LoVo (cell line): ENCODE measurements around the gene PRKCE.

ENCODE experiments used
- DNase-seq: peaks from one replicate; pipeline ENCODE4 v3.0.0-alpha.2; 2016; ENCODE audit warnings: low spot score

The PRKCE gene

GRCh38 chr2:45728458-45728942, 77.0 kb downstream of the PRKCE start:
- DNase-seq: no peak

GRCh38 chr2:45729753-45730512, 78.5 kb downstream of the PRKCE start:
- no peak for DNase-seq

- DNase-seq: no peak
These were observed 79.7 kb downstream of the PRKCE start for GRCh38 chr2:45731141-45731540.

- DNase-seq: no peak
These were observed 81.0 kb downstream of the PRKCE start for GRCh38 chr2:45732436-45732835.

- no peak for DNase-seq
These were observed 81.5 kb downstream of the PRKCE start for GRCh38 chr2:45732946-45733345.

GRCh38 chr2:45734336-45734735, 82.9 kb downstream of the PRKCE start:
- no peak for DNase-seq

- DNase-seq: no peak
These were observed 83.5 kb downstream of the PRKCE start for GRCh38 chr2:45734952-45735351.

GRCh38 chr2:45736757-45737704, 85.6 kb downstream of the PRKCE start:
- DNase-seq: no peak

- no peak for DNase-seq
These were observed 88.5 kb downstream of the PRKCE start for GRCh38 chr2:45739796-45740485.

- no peak for DNase-seq
These were observed 89.8 kb downstream of the PRKCE start for GRCh38 chr2:45741161-45741850.

GRCh38 chr2:45743531-45744396, 92.3 kb downstream of the PRKCE start:
- DNase-seq: no peak

- DNase-seq: no peak
These were observed 93.8 kb downstream of the PRKCE start for GRCh38 chr2:45745231-45745630.

GRCh38 chr2:45746888-45747287, 95.4 kb downstream of the PRKCE start:
- no peak for DNase-seq

GRCh38 chr2:45747363-45747762, 95.9 kb downstream of the PRKCE start:
- no peak for DNase-seq

GRCh38 chr2:45748239-45748638, 96.8 kb downstream of the PRKCE start:
- DNase-seq: no peak

- no peak for DNase-seq
These were observed 98.5 kb downstream of the PRKCE start for GRCh38 chr2:45750001-45750400.

- DNase-seq: no peak
These were observed 99.0 kb downstream of the PRKCE start for GRCh38 chr2:45750484-45750883.

GRCh38 chr2:45753381-45753780, 101.9 kb downstream of the PRKCE start:
- DNase-seq: no peak

GRCh38 chr2:45754131-45755010, 102.9 kb downstream of the PRKCE start:
- DNase-seq: no peak
